ENCODE results near the gene SHC3. TPM values are rescaled to one million over a fixed set of nuclear protein-coding genes. Genes with fewer than 3 reads are reported as not detected.
A peak's percentile ranks its signal among the peaks of the same experiment; 100 is the strongest.

The SHC3 gene
- polyA plus RNA-seq, 1 experiment = 1.3 TPM

DNA sequence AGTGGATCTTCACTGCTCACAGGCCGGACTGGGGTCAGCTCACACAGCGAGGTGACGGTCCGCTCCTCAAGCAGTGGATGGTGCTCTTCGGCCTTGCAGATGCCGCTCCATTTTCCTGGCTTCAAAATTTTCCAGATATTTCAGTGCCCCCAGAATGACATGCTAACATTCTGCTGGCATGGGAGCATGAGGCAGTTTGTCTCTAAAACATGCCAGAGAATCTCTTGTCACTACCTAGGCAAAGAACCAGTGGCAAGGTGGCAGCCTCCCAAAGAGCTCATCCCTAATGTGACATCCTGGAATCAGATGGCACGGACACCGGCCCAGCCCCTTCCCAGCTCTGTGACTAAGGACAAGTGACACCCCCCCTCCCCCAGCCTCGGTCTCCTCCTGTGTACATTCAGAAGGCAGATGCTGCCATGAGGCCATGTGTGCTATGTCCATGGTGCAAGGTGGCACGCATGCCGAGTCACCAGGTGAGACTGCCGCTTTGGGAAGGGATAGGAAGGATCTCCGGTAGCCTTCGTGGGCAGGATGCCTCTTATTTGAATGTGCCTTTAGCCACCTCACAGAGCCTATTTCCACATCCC lies 184.7 kb downstream of the SHC3 start:
- ChIA-PET CTCF (interaction anchor here (0.9 to 1.3 kb wide), 3 partner anchors 27 to 398 kb away, joined by 3 to 4 read pairs (median 3); no protein-coding TSS in a partner anchor), POLR2A (interaction anchor here (0.5 kb wide), 1 partner anchor 430 kb away, joined by 3 read pairs; no protein-coding TSS in a partner anchor)

DNA sequence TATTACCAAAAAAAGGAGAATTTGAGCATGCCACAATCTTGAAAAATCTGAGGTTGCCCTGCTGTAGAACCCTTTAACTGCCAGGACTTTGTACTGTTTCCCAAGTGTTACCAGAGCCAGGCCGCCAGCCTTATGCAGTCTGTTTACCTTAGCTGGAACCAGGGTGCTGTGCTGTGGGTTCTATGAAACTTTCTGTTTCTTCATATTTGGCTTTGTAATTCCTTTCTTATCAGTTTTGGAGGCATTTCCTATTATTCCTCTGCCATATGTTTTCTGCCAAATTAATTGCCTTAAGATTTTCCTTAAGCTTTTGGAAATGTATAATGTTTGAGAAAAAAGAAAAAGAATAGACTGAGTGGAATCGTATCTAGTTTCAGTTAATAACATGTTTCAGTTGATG lies 185.3 kb downstream of the SHC3 start:
- POLR2A ChIA-PET = interaction anchor here (0.5 kb wide), 1 partner anchor 430 kb away, joined by 3 read pairs; no protein-coding TSS in a partner anchor
- H3K27me3 ChIP-seq (ENCODE audit: control insufficient read depth, insufficient read depth, low read length) = no peaks in the 10 kb centered on the region
- TF ChIP-seq, protein P1, sequence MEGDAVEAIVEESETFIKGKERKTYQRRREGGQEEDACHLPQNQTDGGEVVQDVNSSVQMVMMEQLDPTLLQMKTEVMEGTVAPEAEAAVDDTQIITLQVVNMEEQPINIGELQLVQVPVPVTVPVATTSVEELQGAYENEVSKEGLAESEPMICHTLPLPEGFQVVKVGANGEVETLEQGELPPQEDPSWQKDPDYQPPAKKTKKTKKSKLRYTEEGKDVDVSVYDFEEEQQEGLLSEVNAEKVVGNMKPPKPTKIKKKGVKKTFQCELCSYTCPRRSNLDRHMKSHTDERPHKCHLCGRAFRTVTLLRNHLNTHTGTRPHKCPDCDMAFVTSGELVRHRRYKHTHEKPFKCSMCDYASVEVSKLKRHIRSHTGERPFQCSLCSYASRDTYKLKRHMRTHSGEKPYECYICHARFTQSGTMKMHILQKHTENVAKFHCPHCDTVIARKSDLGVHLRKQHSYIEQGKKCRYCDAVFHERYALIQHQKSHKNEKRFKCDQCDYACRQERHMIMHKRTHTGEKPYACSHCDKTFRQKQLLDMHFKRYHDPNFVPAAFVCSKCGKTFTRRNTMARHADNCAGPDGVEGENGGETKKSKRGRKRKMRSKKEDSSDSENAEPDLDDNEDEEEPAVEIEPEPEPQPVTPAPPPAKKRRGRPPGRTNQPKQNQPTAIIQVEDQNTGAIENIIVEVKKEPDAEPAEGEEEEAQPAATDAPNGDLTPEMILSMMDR (IDR thresholded peaks at IDR 0.05; ENCODE audit: insufficient read depth, low read depth, low read length) = no peak
- CTCF ChIA-PET = no interaction called here
- DNase-seq (ENCODE audit: low read depth) = no peak
- peak overlapping the region; percentile 80 for H3K4me3 ChIP-seq (ENCODE audit: low read depth, low read length)
- H3K36me3 ChIP-seq (ENCODE audit: control insufficient read depth, insufficient read depth, low read length) = peaks cover 14% of the 10 kb centered on the region

More for the DNA sequence above, 184.7 kb downstream of the SHC3 start:
- DNase-seq (ENCODE audit: low read depth) = no peak
- peak overlapping the region; percentile 80 for H3K4me3 ChIP-seq (ENCODE audit: low read depth, low read length)
- TF ChIP-seq, protein P1 (IDR thresholded peaks at IDR 0.05; ENCODE audit: insufficient read depth, low read depth, low read length) = no peak
- H3K27me3 ChIP-seq (ENCODE audit: control insufficient read depth, insufficient read depth, low read length) = no peaks in the 10 kb centered on the region
- H3K36me3 ChIP-seq (ENCODE audit: control insufficient read depth, insufficient read depth, low read length) = peaks cover 14% of the 10 kb centered on the region

DNA sequence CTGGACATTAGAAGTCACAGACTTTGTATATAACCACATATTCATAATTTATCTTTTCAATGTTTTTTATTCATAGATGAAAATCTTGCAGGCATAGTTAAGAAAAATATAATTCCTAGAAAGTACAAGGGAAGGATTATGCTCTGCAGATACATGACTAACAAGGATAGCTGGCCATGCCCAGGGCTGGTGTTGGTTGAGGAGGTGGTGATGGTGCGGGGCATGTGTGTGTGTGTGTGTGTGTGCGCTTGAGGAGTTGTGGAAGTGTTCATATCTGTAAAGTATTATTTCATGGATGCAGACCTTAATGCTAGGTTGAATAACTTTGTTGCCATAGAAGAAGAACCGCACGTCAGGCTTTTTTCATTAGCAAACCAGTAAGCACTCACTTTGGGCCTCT lies 186.1 kb downstream of the SHC3 start:
- POLR2A ChIA-PET = no interaction called here
- CTCF ChIA-PET = no interaction called here
- H3K27me3 ChIP-seq (ENCODE audit: control insufficient read depth, insufficient read depth, low read length) = no peaks in the 10 kb centered on the region
- H3K36me3 ChIP-seq (ENCODE audit: control insufficient read depth, insufficient read depth, low read length) = peaks cover 11% of the 10 kb centered on the region
- peak overlapping the region; percentile 80 for H3K4me3 ChIP-seq (ENCODE audit: low read depth, low read length)
- TF ChIP-seq, protein P1 (IDR thresholded peaks at IDR 0.05; ENCODE audit: insufficient read depth, low read depth, low read length) = no peak
- no peak for DNase-seq (ENCODE audit: low read depth)

DNA sequence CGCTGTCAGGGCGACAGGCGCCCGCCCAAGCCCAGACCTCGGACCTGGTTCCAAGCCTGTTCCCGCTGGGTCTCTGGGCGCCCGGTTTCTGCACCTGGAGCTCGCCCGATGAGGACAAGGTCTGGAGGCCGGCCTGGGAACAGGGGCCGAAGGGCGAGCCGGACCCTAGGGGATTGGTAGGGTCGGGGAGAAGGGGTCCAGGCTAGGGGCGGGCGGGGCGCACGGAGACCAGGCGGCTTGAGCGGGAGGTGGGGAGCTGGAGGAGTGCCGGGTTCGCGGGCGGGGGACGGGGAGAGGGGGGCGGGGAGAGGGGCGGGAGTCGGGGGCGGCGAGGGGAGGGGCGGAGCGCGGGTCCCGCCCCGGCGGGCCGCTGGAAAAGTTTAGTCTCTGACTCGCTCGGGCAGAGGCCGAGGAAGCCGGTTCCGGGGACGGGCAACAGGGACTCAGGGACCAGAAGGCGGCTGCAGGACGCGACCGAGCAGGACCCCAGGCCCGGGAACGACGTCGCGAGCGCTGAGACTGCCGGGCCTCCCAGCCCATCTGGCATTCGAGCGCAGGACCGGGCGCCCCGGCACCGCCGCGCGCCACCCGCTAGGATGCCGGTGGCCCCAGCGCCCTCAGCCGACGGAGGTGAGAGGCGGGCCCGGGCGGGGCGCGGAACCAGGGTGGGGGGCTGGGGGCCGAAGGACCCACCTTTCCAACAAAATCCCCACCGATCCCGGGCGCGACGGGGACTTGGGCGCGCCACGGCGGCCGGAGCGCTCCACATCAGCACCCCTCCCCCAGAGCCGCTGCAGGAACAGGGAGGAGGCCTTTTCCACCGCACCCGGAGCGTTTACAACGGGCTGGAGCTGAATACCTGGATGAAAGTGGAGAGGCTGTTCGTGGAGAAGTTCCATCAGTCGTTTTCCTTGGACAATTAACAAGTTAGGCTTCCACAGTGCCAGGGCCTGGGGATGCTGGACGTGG lies 187.3 kb downstream of the SHC3 start, which contains the start of gene S1PR3:
Gene S1PR3 (plus strand): TSS at position 403 of the 969 bp plus-strand sequence. CDS start 9,733 bp downstream, outside the sequence.
- H3K4me3 ChIP-seq (ENCODE audit: low read depth, low read length) = peak within 1 kb of the TSS; percentile 80
- DNase-seq (ENCODE audit: low read depth) = no peak
- H3K27me3 ChIP-seq (ENCODE audit: control insufficient read depth, insufficient read depth, low read length) = no peaks in the 10 kb centered on the region
- peaks cover 4% of the 10 kb centered on the region for H3K36me3 ChIP-seq (ENCODE audit: control insufficient read depth, insufficient read depth, low read length)
- ChIA-PET CTCF (no interaction called here), POLR2A (interaction anchor here (0.6 kb wide), 1 partner anchor 44 kb away, joined by 3 read pairs; no protein-coding TSS in a partner anchor)
- TF ChIP-seq, protein P1 (IDR thresholded peaks at IDR 0.05; ENCODE audit: insufficient read depth, low read depth, low read length) = 0 out of 2 replicates have a peak, but pooled peaks have one; percentile 17

DNA sequence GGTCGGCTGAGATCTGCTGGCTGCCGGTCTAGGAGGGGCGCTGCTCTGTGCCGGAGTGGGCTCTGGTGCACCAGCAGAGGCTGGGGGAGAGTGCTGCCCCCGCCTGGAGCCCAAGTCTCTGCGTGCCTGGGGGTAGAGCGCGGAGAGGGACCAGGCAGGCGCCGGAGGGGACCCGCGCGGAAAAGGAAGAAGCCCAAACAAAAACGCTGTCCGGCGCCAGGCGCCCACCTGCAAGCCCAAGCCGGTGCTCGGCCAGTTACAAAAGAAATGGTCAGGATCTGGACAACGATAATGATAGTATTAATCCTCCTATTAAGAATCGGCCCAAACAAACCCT lies 187.9 kb downstream of the SHC3 start:
- Histone ChIP-seq H3K4me3 (ENCODE audit: low read depth, low read length) (peak overlapping the region; percentile 80), H3K27me3 (ENCODE audit: control insufficient read depth, insufficient read depth, low read length) (no peaks in the 10 kb centered on the region), H3K36me3 (ENCODE audit: control insufficient read depth, insufficient read depth, low read length) (peaks cover 3% of the 10 kb centered on the region)
- TF ChIP-seq, protein P1 (IDR thresholded peaks at IDR 0.05; ENCODE audit: insufficient read depth, low read depth, low read length) = no peak
- ChIA-PET CTCF (no interaction called here), POLR2A (interaction anchor here (0.6 kb wide), 1 partner anchor 43 kb away, joined by 3 read pairs; no protein-coding TSS in a partner anchor)
- no peak for DNase-seq (ENCODE audit: low read depth)

All from BJ (cell line).